SH-SY5Y (cell line): ENCODE data around the gene SLC1A5.

Experiments
- GATA2 ChIP-seq: IDR thresholded peaks from 2 replicates; pipeline ENCODE4 v1.6.1; 2011; ENCODE audit warnings: mild to moderate bottlenecking, low read depth, low read length
- GATA3 ChIP-seq: IDR thresholded peaks from 2 replicates; pipeline ENCODE4 v1.6.1; 2011; ENCODE audit warnings: low read depth, mild to moderate bottlenecking, low read length, moderate library complexity

DNA sequence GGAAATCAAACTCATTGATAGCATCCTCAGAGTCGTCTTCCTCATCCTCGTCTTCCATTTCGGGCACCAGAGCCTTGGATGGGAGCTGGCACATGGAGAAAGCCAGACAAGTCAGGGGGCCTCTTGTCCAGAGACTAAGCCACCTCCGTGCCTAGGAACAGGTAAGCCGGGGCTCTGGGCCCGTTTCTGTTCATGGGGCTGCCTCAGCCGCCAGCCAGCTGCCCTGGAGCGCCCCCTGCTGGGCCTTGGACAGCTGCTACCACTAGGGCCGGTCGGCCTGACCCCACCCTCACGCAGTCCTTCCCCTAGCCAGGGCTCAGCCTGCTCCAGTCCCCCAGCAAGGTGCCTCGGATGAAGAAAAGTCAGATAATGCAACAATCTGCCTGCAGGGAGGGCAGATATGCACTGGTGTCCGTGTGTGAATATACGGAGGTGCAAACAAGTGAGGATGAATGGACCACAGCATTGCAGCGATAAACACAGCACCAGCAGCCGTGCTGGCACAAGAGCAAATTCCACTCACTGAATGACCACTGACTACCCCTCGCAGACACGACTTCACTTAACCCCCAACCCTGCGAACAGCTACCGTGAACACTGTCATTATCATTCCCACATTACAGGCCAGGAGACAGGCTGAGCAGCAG lies 59.6 kb downstream of the SLC1A5 start:
- no peak for TF ChIP-seq GATA3
- no peak for TF ChIP-seq GATA2
